Measurements from ENCODE around the gene UTP14C. TPM values are rescaled to one million over a fixed set of nuclear protein-coding genes. Genes with fewer than 3 reads are reported as not detected.

UTP14C gene
- total and polyA plus RNA-seq, 4 donors: 5.8 to 18.7 (median 9.6) TPM

Other genes starting within 250 kb of the UTP14C start
- 1 to 10 TPM; 6.5 to 6.8 TPM for gene DHRS12, start 220.5 kb upstream of the UTP14C start, total RNA-seq
- gene DHRS12, start 220.5 kb upstream of the UTP14C start, polyA plus RNA-seq: 10 to 100 TPM; 11.8 to 15.5 TPM
- under 1 TPM; 0.14 to 0.42 TPM for gene TMEM272, start 179.5 kb upstream of the UTP14C start, total RNA-seq
- under 1 TPM; 0.02 to 0.07 TPM for gene TMEM272, start 179.5 kb upstream of the UTP14C start, polyA plus RNA-seq
- not detected for gene CCDC70, start 162.7 kb upstream of the UTP14C start, total RNA-seq
- under 1 TPM in 1 of 2 donors, not detected in 1; 0.36 TPM for gene CCDC70, start 162.7 kb upstream of the UTP14C start, polyA plus RNA-seq
- gene ATP7B, start 13.2 kb upstream of the UTP14C start, total RNA-seq: 10 to 100 TPM; 34.1 to 37.7 TPM
- gene ATP7B, start 13.2 kb upstream of the UTP14C start, polyA plus RNA-seq: 10 to 100 TPM in 1 of 2 donors, 1 to 10 TPM in 1; 8.0 to 10.1 TPM
- gene ALG11, start 12.3 kb upstream of the UTP14C start, total RNA-seq: 10 to 100 TPM; 14.3 to 34.5 TPM
- 1 to 10 TPM; 5.4 to 9.5 TPM for gene ALG11, start 12.3 kb upstream of the UTP14C start, polyA plus RNA-seq
- under 1 TPM; 0.08 to 0.23 TPM for gene NEK5, start 104.4 kb downstream of the UTP14C start, total RNA-seq
- gene NEK5, start 104.4 kb downstream of the UTP14C start, polyA plus RNA-seq: under 1 TPM in 1 of 2 donors, not detected in 1; 0.63 TPM
- 1 to 10 TPM; 3.0 to 4.4 TPM for gene NEK3, start 134.9 kb downstream of the UTP14C start, total RNA-seq
- gene NEK3, start 134.9 kb downstream of the UTP14C start, polyA plus RNA-seq: 1 to 10 TPM; 3.6 to 4.3 TPM